Embryonic facial prominence (tissue), 1 donor: ENCODE data around the gene DIO3.
"Not testable (repeated sequence)": the region's sequence is repeated elsewhere in the genome, so short reads cannot be mapped to it uniquely, and the experiment has no call there.

ENCODE experiments used
- DNase-seq: peaks from one replicate; pipeline ENCODE4 v3.0.0-alpha.2; 2016; ENCODE audit errors: extremely low spot score

Gene DIO3

DNA sequence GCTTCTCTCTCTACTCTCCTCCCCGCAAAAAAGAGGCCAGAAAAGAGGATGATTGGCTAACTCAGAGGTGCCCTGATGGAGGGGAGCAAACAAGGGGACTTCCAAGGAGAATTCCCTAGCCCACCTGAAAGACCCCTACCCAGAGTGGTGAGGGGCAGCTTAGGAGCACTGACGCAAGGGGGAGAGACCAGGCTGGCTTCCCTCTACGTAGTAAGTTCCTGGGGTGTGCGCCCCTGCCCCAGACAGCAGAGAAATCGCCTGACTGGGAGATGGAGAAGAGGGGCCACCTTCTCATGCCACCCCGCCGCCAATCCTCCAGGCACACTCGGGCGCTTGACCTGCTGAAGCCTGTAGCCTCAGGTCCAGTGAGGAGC is 2.1 kb upstream of the DIO3 start:
- no peak for DNase-seq

DNA sequence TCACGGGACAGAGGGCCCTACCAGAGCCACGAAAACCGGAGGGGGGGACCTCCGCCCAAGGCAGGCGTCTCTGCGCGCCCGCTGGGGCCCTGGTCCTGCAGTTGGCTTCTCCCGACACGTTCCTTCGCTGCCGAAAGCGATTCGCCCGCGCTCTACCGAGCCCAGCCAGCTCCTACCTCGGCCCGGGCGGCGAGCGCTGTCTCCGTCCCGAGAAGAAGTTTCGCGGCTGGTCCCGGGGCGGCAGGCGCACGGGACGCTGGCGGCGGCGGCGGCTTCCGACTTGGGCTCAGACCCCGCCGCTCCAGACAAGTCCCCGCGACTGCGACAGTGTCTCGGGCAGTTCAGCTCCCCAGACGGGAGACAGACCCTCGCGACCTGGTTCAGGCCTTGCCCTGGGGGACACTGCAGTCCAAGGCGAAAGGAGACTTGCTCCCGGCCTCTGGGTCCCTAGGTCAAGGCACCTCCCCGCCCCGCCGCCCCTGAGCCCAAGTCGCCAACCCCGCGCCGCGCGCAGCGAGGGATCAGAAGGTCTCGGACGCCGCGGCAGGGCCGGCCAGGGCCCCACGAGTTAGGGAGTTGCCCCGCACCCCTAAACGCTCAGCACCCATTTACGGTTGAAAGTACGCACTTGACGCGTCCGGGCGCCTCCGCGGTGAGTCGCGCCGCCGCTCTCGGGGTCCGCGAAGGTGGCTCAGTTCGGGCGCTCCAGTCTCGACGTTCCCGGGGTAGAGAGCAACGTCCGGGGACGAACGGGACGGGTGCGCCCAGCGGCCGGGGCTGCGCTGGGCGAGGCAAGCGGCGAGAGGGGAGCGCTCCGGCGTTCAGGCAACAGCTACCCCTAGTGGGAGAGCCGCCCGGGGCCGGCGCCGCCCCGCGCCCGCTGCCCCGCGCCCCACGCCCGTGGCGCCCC is 1.4 kb upstream of the DIO3 start:
- no peak for DNase-seq

GRCh38 chr14:101560534-101561113 is 671 bp upstream of the DIO3 start:
- DNase-seq = no peak

- no peak for DNase-seq
Measured at GRCh38 chr14:101561897-101562490, 699 bp downstream of the DIO3 start.

DNA sequence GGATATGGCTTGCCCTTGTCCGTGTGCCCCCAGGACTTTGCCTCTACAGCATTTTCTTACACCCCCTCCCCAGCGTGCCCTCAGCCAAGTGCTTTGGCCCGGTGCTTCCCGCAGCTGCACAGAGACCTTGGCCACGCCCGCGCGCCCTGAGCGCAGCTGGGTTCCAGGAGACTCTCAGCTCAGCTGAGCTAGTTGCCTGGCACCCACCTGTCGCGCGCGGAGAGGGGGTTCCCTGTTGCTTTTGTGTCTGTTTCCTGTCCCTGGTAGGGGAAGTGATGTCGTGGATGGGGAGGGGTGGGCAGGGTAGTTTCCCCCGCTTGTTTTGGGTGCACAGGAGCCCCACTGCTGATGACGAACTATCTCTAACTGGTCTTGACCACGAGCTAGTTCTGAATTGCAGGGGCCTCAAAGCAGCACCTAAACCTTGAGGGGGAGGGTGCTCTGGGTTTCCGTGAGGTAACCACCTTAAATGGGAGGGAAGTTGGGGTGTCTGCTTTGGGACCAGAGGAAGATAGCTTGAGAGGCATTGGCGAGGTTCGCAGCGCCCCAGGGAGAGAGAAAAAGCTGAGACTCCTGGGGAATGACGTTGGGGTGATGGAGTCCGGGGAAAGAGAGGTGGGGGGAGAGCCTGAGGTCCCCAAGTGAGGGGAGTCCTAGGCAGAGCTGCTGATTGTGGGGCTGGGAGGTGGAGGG is 1.5 kb downstream of the DIO3 start:
- DNase-seq = no peak

DNA sequence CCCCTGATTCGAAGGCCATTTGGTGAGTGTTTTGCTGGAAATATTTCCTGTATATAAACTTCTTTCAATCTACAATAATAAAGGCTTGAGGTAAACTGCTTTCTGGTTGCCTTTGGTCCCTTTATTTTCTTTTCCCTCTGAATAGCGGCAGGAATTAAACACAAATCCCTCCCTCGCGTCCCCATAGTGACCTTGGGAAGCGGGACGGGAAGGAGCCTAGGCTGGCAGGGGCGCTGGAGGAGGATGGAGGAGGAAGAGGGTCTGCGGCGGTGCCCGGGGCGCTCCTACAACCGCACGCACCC is 2.0 kb downstream of the DIO3 start:
- DNase-seq = no peak

GRCh38 chr14:101563654-101564443 is 2.6 kb downstream of the DIO3 start:
- DNase-seq = no peak

DNA sequence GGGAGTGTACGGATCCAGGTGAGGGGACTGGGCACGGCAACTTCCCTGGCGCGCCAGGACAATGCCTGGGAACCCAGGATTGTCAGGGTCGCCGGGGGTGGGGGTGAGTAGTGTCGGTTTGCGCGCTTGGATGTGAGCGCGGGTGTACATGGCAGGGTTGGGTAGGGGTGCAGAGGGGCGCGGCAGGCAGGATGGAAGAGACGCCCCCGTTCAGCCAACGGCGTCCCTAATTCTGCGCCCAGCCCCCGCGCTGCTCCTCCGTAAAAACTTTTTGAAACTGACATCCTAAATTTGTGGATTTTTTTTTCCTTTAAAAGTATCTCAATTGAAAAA is 3.1 kb downstream of the DIO3 start:
- DNase-seq = no peak

DNA sequence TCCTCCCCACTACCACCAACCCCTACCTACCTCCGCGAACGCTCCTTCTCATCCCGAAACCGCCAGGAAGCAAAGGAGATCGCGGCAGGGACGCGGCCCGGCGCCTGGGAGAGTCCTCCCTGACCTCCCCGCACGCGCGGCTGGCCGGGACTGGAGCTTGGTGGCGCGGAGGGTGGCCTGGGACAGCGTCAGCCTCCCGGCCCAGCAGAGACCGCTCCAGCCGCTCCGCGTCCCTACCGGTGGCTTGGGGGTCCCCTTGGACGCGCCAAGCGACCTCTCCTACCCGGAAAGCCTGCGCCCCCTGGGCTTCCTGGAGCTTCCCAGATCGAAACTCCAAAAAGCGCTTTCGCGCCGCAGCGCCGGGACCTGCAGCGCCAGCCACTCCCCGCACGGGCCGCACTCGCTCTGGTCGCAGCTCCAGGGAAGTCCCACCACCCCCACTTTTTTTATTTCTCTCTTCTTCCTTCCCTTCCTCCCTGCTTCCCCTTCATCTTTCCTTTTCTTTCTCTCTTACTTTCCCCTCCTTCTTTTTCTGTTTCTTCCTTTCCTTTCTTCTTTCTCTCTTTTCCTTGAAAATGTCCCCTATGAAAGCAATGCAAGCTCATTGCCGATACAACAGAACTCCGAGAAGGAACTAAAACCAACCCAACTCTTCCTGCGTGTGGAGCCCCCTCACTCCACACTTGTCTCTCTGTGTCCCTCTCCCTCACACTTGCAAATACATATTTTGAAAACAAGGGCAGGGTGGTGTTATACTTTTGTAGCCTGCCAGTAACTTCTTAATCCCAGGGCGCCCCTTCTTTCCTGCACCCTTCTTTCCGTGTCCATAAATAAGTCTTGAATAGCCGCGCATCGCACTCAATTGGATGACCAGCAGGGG is 3.8 kb downstream of the DIO3 start:
- DNase-seq = no peak

DNA sequence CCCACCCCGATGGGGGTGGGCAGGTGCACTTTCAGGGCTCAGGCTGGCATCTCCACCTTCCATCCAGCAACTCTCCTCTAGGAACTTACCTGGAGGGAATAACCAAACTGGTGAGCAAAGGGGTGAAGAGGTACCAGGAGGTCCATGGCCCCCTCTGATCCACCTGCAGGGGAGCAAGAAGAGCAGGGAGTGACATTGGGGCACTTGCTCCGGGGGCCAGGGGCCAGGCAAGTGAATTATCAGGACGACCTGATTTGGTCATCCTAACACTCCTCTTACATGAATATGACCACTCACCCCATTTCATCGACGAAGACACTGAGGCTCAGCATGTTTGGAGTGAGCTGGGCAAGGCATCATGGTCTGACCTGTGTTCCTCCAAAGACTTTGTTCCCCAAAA is 6.0 kb downstream of the DIO3 start:
- DNase-seq = no peak

- DNase-seq = no peak
Measured at GRCh38 chr14:101571004-101571403, 9.7 kb downstream of the DIO3 start.

DNA sequence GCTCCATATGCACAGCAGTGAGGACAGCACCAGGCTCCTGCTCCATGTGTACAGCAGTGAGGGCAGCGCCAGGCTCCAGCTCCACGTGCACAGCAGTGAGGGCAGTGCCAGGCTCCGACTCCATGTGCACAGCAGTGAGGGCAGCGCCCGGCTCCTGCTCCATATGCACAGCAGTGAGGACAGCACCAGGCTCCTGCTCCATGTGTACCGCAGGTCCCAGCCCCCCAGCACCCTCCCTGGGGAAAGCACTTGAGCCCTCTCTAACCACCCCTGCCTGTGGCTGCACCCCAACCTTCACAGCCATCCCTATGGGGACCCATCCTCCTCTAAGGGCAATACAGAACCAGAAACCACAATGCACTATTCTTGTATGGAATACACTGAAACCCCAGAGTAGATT is 11.2 kb downstream of the DIO3 start:
- not testable (repeated sequence) for DNase-seq

- DNase-seq = no peak
Measured at GRCh38 chr14:101573289-101573688, 12.0 kb downstream of the DIO3 start.

DNA sequence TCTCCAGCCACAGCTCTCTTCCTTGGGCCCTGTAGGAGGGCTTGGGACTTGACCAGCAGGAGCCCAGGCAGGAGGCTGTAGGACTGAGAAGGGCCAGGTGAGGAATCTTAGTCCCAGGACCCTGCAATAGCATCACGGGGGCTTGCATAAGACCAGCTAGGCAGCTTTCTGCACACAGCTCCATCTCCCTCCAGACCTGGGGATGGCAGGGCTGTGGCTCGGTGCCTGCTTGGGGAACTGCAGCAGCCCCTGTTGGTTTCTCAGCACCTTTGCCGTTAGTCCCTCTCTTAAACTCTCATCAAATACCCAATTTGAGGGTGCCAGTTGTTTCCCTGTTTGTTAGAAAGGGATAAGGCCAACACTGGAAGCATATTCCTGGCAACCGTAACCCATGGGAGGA is 14.3 kb downstream of the DIO3 start:
- DNase-seq = no peak

DNA sequence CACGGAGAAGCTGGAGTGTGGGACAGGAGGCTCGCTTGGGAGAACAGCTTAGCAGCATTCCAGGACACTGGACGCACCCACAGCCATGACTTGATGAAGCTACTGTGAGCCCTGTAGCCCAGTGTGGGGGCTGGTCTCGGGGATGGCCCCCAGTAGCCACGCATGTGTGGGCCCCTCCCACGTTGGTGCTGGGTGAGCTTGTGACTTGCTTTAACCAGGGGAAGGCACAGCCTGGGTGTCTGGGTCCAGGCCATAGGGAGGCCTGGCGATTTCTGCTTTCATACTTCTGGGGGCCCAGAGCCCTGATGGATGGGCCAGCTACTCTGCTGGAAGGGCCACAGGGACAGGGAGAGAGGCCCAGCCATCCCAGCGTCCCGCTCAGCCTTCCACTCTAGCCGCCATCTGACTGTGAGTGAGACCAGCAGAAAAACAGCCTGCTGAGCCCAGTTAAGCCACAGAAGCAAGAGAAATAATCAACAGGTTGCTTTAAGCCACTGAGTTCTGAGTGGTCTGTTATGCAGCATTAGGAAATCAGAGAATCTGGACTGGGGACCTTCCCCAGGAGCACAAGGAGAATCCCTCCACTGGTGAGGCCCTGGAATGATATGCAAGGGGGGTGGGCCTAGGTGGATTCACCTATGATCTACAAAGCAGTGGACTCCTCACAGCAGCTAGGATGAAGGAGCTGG is 16.1 kb downstream of the DIO3 start:
- DNase-seq = no peak

DNA sequence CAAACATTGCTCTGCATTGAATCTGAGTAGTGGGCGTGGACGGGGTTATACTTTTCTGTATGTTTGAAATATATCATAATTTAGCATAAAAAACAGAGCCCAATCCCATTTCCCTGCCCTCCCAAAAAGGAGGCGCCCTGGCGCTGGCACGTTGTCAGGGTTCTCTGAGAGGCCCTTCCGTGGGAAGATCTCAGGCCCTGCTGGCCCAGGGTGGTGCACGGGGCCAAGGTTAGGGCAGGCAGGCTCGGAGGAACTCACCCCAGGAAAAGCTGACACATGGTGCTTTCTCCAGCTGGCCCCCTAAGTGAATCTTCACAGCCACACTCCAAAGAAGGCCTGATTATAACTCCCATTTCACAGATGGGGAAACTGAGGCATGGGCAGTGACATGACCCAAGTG is 17.2 kb downstream of the DIO3 start:
- DNase-seq = no peak

DNA sequence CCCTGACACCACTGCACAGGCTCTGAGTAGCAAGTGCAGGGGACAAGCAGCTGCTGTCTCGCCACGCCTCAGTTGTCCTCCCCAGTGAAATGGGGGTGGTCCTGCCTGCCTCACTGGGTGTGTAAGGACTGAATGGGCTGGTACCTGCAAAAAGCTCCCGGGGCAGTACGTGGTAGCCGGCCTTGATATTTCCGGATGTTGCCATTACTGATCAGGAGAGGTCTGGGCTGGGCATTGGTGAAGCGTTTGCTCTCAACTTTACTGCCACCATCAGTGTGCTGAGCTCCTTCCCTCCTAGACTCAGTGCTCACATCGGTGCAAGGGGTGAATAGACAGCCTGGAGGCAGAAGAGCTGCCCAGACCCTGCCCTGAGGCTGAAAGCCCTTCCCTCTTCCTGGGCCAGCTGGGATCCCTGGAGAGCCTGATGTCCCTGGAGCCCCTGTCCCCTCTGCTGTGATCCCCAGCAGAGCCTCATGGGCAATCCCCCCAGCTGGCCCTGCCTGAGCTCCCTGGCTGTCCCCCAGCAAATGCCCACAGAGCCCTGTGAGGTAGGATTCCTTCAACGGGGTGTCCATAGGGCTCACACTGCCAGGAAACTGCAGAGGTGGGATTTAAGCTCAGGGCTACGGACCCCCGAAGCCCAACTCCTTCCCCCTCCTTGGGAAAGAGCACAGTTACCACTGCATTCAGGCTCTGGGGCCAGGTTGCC is 18.2 kb downstream of the DIO3 start:
- no peak for DNase-seq

DNA sequence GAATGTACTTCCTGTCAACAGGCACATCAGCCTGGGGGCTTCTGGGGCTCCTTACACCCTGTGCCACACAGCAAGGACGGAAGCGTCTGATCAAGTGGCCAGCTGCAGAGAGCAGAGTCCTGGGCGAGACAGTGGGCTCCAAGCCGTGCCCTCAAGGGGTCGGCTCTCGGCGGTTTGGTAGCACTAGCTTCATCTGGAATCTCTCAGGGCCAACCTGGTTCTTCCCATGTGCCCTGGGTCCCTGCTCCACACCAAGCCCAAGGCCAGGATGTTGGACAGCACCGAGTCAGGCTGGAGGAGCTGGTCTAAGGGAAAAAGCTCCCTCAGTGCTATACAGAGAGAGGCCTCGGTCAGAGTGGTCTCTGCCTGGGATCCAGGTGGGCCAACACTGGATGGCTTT is 20.5 kb downstream of the DIO3 start:
- no peak for DNase-seq

DNA sequence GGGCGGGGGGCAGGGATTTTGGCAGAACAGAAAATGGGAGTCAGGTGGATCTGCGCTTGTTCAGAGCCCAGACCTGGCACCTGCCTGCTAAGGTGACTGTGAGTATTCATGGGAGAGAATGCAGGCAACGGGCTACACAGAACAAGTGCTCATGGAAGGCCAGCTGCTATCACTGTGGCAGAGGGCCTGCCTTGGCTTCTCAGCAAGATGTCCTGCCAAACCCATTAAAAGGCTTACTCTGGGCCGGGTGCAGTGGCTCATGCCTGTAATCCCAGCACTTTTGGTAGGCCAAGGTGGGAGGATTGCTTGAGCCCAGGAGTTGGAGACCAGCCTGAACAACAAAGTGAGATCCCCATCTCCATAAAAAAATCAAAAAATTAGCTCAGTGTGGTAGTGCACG is 21.0 kb downstream of the DIO3 start:
- no peak for DNase-seq
